SK-N-SH (cell line): ENCODE results near the gene GARNL3.

ENCODE experiments used
- CHD2 ChIP-seq: fragments of 150-350 bp; IDR thresholded peaks from 2 replicates; pipeline ENCODE4 v1.6.1; 2018; ENCODE audit warnings: low read length; ENCODE audit not compliant: partially characterized antibody
- FOXJ3 ChIP-seq: sonication (generic); formaldehyde crosslinking; IDR thresholded peaks from 2 replicates; pipeline ENCODE4 v1.5.1; 2020; ENCODE audit warnings: mild to moderate bottlenecking, missing genetic modification reagents
- POLR2AphosphoS5 ChIP-seq: IDR thresholded peaks from 2 replicates; pipeline ENCODE4 v1.6.1; 2012; ENCODE audit warnings: low read depth, low read length
- SMC3 ChIP-seq: IDR thresholded peaks from 2 replicates; pipeline ENCODE4 v1.6.1; 2012; ENCODE audit warnings: low read depth, low read length, improper control_type of control experiment
- TF ChIP-seq, protein P1 (sequence below): IDR thresholded peaks from 2 replicates; pipeline ENCODE4 v1.4.0; 2012; ENCODE audit warnings: low read depth, borderline replicate concordance
- TF ChIP-seq, protein P2 (sequence below): fragments of 200-600 bp; sonication (generic); IDR thresholded peaks from 2 replicates; pipeline ENCODE4 v1.6.1; 2017; ENCODE audit warnings: antibody characterized with exemption, mild to moderate bottlenecking, moderate library complexity

DNA sequence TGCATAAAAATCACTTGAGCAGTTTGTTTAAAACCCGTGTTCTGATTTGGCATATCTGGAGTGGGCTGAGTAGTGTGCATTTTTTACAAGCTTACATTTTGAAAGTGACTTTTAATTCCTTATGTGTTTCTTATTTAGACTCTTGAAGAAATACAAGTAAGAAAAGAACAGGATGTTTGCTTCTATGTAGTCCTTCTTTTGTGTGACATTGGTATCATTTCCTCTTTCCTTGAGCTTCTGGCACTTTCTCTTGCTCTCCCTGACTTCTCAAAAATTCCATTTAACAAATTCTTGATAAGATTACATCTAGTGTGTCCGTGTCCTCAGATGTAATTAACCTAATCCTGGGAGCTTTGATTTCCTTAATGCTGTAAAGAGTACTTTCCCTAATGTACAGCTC, 12.5 kb downstream of the GARNL3 start:
- TF ChIP-seq, protein P1, sequence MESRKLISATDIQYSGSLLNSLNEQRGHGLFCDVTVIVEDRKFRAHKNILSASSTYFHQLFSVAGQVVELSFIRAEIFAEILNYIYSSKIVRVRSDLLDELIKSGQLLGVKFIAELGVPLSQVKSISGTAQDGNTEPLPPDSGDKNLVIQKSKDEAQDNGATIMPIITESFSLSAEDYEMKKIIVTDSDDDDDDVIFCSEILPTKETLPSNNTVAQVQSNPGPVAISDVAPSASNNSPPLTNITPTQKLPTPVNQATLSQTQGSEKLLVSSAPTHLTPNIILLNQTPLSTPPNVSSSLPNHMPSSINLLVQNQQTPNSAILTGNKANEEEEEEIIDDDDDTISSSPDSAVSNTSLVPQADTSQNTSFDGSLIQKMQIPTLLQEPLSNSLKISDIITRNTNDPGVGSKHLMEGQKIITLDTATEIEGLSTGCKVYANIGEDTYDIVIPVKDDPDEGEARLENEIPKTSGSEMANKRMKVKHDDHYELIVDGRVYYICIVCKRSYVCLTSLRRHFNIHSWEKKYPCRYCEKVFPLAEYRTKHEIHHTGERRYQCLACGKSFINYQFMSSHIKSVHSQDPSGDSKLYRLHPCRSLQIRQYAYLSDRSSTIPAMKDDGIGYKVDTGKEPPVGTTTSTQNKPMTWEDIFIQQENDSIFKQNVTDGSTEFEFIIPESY = no peak
- TF ChIP-seq CHD2 (no peak), POLR2AphosphoS5 (no peak), SMC3 (no peak), FOXJ3 (no peak)
- TF ChIP-seq, protein P2, sequence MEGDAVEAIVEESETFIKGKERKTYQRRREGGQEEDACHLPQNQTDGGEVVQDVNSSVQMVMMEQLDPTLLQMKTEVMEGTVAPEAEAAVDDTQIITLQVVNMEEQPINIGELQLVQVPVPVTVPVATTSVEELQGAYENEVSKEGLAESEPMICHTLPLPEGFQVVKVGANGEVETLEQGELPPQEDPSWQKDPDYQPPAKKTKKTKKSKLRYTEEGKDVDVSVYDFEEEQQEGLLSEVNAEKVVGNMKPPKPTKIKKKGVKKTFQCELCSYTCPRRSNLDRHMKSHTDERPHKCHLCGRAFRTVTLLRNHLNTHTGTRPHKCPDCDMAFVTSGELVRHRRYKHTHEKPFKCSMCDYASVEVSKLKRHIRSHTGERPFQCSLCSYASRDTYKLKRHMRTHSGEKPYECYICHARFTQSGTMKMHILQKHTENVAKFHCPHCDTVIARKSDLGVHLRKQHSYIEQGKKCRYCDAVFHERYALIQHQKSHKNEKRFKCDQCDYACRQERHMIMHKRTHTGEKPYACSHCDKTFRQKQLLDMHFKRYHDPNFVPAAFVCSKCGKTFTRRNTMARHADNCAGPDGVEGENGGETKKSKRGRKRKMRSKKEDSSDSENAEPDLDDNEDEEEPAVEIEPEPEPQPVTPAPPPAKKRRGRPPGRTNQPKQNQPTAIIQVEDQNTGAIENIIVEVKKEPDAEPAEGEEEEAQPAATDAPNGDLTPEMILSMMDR = no peak
